ENCODE measurements around the gene TSPAN18.

- TF ChIP-seq CTCF (IDR thresholded peaks at IDR 0.05): no peak
- no peak for TF ChIP-seq POLR2A (IDR thresholded peaks at IDR 0.05)
- no peak for TF ChIP-seq POLR2AphosphoS5 (IDR thresholded peaks at IDR 0.05)
Observed at GRCh38 chr11:44792171-44792570, 65.4 kb downstream of the TSPAN18 start.
